GM19099 (cell line): ENCODE data around the gene KLHL6.

Source experiments
- POLR2A ChIP-seq: IDR thresholded peaks from 3 replicates; pipeline ENCODE4 v1.6.1; 2011; ENCODE audit warnings: low read depth; ENCODE audit not compliant: insufficient read length; ENCODE audit errors: extremely low read depth

Gene KLHL6

DNA sequence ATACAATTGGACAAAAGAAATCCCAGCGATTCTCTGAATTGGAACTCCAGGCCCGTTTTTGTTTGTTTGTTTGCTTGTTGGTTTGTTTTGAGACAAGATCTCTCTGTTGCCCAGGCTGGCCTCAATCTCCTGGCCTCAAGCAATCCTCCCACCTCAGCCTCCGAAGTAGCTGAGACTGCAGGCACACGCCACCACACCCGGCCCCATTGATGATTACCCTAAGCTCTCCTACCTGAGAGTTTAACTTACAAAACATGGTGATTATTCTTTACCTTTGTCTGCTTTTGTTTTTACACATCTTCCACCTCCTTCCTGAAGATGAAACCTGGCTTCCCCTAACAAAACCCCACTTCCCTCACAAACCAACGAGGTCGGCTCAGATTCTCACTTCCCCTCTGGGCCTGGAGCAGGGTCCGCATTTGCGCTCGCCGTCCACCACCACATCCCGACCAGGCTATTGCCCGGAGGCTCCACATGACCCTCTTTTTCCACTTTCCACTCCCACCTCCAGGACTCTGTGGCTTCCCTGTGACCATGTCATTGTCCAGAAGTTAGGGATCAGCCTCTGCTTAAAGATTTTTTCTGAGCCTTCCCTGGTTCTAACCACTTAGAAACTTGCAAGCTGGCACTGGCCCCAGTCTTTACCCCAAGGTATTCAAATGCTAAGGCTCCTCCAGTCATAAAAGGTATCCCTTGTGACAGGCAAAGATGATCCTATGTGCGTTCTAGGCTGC lies 14.8 kb downstream of the KLHL6 start:
- no peak for TF ChIP-seq POLR2A

DNA sequence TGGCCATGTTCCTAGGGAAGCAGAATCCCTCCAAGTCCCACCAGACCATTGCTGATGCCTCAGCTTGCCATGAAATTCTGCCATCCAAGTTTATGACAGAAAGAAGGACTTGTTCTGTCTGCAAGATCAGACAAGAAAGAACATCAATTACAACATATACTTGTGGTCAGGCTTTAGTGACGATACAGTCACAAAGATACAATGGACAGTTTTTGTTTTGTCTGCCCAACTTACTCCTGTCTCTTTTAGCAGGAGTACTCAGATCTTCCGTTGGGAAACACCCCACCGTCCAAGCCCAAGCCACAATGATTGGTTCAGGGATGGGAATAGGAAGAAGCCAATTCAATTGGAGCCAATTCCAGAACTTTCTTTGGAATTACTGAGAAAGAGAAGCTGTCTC lies 15.7 kb downstream of the KLHL6 start:
- TF ChIP-seq POLR2A = no peak

DNA sequence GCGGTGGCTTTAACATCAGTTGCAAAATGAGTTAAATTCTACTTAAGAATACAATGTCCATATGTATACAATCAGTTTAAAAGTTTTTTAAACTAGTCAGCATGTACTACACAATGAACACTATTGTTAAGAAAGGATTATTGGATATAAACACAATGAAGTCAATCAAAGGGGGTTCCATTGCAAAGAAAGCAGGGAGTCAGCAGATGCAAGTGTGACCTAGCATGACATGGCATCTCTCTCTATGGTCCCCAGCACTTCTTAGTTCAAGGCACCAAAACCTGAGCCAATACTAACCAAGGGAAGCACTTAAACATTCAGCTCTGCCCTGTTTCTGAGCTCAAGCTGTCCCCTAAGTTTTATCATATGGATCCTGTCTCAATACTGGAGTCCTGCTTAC lies 17.0 kb downstream of the KLHL6 start:
- no peak for TF ChIP-seq POLR2A

DNA sequence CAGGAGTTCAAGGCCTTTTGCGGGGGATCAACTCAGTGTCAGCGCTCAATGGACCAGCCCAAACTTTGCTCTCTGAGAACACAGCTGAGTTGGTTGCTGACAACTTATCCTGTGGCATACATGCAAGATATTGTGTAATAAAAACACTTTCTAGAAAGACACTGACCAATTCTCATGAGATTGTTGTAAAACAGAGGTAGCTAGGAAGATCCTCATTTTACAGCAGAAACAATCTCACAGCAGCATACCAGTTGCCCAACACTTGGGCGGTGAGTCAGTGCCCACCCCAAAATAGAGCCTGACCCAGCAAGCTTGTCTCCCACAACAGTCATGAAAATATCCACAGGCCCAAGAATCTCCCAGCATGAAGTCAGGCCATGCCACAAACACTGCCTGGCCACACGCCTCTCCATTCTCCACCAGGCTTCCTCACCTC lies 18.2 kb downstream of the KLHL6 start:
- TF ChIP-seq POLR2A = no peak

DNA sequence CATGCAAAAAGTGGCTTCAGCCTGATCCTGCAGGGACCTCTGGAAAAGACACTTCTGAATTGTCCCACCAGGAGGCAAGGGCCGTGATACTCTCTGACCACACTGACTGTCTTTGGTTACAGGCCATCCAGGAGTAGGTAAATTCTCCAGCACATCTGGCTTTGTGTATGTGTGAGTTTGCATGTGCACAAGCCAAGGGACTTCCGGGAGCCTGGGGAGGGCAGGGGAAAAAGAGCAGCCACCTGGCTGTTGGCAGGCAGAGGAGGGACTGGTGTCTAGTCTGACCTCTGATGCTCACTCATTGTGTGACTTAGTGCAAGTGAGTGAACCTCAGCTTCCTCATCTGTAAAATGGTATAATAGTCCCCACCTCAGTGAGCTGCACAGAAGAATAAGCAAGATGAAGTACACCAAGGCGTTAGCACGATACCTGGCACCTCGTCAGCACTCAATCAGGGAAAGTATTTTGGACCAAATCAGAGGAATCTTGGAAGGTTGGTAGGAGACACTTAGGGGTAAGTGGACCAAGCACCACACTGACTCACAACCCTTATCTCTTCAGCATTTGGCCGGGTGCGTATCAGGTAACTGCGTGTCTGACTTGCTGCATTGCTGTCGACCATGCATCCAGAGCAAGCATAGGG lies 19.1 kb downstream of the KLHL6 start:
- TF ChIP-seq POLR2A = no peak

- TF ChIP-seq POLR2A = no peak
Measured at GRCh38 chr3:183534249-183534648, 21.3 kb downstream of the KLHL6 start.

- TF ChIP-seq POLR2A = no peak
Measured at GRCh38 chr3:183533412-183534132, 21.9 kb downstream of the KLHL6 start.

DNA sequence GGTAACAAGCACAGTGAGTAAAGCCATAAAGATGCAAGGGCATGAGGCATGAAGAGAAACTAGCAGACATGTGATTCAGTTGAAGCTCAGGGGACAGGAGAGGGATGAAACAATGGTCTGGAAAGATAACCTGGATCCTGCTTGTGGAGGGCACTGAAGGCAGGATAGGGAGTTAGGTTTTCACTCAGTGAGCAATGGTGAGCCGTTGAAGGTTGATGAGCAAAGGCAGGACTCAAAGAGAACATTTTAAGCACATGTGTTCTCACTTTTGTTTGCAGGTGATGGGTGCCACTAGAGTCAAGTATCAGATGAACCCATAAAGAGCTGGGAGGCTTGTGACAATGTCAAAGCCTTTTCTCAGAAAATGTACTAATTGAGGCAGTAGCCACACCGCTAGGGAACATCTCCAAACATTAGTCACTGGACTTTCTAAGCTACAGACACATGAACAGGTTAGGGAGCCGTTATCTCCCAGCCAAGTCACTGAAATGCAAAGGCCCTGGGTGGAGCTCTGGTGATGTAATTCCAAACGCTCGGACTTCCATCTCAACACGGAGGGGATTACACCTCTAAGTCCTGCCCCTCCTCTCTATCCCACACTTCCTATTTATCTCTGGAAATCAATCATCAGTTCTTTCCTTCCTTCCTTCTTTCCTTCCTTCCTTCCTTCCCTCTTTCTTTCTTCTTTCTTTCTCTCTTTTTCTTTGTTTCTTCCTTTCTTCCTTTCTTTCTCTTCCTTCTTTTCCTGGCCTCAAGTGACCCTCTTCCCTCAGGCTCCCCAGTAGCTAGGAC lies 22.7 kb downstream of the KLHL6 start:
- TF ChIP-seq POLR2A = no peak

DNA sequence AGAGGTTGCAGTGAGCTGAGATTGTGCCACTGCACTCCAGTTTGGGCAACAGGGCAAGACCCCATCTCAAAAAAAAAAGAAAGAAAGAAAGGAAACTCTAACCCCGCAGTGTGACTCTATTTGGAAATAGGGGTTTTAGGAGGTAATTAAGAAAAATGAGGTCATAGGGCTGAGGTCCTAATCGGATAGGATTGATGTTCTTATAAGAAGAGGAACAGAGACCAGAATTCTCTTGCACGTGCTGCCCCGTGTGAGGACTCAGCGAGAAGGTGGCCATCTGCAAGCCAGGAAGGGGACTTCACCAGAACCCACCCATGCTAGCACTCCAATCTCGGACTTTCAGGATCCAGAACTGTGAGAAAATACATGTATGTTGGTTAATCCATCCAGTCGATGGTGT lies 25.8 kb downstream of the KLHL6 start:
- no peak for TF ChIP-seq POLR2A

GRCh38 chr3:183529185-183529584 lies 26.3 kb downstream of the KLHL6 start:
- TF ChIP-seq POLR2A = no peak

- TF ChIP-seq POLR2A = no peak
Measured at GRCh38 chr3:183527428-183528379, 27.8 kb downstream of the KLHL6 start.

- TF ChIP-seq POLR2A = no peak
Measured at GRCh38 chr3:183526838-183527427, 28.6 kb downstream of the KLHL6 start.

- TF ChIP-seq POLR2A = no peak
Measured at GRCh38 chr3:183524476-183524875, 31.0 kb downstream of the KLHL6 start.

- TF ChIP-seq POLR2A = no peak
Measured at GRCh38 chr3:183519891-183520290, 35.6 kb downstream of the KLHL6 start.
